Colon (tissue), 2 donors: Measurements from ENCODE around the gene KIDINS220.
"Not testable (repeated sequence)": the region's sequence is repeated elsewhere in the genome, so short reads cannot be mapped to it uniquely, and the experiment has no call there.

Source experiments
- FAIRE-seq: peaks from 2 replicates; lab custom pipeline; 2012; peaks lifted over from hg19 to GRCh38; lab: Jason Lieb, UNC
- donor health status: control.
- donor health status: control.

Gene KIDINS220

DNA sequence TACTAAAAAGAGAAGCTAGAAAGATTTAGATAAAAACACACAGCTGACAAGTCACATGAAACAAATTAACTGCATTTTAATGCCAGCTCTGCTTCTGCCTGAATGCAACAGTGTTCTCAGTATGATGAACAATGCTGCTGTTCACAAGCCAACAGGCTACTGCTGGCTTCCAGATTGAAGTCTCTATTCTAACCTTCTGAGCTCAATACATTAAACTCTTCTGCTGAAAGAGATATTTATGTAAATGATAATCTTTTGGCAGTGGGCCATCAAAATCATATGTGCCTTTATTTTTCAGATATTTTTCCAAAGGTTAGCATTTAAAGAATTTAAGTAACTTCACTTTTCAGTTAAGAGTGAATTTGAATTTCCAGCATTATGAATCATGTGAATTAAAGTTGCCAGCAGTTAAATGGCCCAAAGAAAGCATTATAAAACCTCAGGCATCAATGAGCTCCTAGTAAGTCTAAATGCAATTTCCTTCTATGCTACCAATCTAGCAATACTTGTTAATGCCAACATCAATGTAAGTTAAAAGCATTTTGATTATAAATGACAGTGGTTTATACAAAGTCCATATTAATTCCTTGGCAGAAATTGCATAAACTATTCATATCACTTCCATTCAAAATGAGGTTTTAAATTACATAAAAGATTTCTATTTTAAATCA lies 83.2 kb downstream of the KIDINS220 start:
- FAIRE-seq: no peak

DNA sequence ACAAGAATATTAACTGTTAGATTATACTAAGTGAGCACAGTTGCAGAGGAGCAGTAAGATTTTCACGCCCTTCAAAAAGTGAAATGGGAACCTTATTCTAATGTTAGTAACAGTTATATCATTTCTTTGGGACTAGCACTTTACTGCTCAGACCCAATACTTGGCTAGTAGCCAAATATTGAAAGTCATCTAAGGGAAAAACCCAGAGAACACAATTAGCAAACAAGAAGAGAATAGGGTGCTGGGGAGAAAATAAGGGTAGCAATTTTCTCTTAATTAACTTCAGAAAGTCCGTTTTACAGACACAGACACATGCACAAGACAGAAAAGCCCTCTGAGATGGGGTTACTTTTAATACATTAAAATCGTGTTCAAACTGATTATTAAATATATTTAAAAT lies 83.8 kb downstream of the KIDINS220 start:
- FAIRE-seq: no peak

DNA sequence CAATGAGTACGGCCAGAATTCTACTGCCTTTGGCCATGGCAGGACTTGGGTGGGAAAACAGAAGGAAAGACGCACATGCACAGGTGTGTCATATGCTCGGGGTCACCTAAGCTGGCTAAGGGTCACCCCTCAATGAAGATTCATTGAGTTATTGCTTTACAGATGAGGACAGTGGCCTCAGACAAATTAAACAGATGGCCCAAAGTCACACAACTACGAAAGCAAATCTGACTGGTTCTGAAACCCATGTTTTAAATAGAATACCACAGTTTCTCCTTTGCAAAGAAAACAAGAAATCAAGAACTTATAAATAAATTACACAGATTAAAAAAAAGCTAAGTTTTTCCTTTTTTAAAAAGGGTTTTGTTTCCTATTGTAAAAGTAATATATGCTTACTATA lies 85.0 kb downstream of the KIDINS220 start:
- no peak for FAIRE-seq

DNA sequence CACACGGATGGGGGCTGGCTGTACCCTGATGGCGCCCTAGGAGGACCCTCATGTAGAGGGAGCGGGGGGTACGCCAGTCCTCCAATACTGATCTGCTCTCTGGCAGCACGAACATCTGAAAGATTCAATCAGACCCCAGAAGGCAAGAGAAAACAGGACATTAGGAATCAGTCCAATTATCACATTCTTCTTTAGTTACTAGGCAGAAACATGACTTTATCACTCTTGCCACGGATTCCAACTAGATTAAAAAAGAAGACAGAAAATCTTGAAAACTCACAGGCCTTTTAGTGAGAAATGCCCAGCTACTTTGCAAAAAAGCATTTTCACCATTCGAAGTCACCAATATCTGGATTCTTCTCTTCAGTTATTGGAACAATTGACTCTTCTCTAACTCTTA lies 87.2 kb downstream of the KIDINS220 start:
- FAIRE-seq: no peak

DNA sequence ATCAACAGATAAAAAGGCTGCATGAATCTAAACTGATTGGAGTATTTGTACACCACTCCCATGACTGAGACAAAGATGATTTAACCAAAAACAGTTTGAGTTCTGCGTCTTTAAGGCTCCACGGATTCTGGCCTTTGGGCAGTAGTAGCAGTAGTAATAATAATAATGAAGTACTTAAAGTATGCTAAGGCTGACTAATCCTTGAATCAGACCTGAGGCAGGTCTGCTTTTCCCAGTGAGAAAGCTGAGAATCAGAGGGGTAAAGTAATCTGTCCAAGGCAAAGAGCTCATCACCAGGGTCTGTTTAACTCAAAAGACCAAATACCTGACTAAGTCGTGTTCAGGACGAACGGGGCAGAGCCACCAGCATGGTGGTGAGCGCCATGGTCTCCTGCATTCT lies 94.2 kb downstream of the KIDINS220 start:
- no peak for FAIRE-seq

DNA sequence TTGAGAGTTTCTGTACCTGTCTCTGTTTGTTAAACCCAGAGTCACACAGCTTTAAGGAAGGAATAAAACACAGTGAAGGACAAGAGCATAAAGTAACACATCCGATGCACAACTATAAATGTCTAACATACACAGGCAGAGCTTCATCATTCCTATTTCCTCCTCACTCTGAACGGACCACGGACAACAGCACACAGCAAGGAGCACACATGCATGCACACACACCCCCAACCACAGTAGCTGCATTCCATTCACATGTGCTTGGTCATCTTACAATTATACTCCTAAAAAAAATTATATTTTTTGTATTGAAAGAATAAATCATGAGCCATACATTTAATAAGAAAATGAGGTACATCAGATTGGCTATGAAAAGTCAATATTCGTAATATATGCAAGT lies 97.3 kb downstream of the KIDINS220 start:
- no peak for FAIRE-seq

DNA sequence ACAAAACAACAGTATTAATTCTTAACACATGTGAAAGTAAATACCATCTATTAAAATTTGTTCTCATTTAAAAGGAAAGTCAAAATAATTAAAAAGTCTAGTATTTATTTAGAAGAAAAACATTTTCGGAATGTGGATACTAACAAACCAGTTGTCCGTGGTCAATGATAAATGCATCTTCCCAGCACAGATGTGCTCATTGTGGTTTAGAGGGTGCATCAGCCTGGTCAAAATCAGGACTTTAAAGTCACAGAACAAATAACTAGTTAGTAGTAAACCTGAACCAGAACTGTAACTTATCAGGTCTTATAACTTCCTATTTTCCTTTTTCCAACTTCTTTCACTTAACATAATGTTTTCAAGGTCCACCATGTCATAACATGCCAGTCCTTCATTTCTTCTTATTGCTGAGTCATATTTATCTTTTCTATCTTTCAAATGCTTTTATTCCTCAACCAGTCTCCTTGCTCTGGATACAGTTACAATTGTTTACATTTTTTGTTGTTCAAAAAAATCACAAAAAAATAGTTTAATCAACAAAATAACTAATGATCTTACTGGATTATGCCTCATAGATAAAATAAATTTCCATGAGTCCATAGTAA lies 99.7 kb downstream of the KIDINS220 start:
- no peak for FAIRE-seq

DNA sequence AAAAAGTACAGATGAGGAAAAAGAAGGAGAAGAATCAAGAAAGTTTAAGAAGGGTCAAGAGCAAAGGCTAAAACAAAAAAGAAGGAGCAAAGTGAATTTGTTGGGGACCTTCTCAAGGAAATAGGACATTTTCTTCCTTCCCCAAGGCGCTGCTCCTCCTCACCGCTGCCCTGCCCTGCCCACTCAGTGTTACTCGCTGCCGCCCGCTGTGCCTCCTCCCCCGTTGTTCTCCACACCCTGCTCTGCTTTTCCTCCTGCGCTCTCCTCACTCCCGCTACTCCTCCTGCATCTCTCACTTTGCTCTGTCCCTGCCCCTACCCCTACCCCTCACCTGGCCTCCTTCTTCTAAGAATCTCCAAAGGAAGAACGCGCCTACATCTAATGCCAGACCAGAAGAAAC lies 104.8 kb downstream of the KIDINS220 start:
- no peak for FAIRE-seq

DNA sequence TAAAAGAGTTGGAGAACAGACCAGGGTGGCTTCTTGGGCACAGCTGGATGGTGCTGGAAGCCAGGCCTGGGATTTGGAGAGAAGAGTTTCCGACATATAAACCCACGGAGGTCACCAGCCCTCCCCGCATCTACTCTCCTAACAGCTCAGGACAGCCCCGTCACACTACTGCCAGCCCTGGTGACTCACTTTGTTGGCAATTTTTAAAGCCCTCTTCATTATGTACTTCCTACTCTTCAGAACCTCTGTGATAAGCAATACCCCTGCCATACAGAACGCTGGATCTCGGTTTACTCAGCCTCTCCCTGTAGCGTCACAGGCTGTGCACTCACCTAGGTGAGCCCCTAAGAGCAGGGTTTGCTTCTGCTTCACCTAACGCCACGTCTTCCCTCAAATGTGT lies 107.5 kb downstream of the KIDINS220 start:
- FAIRE-seq: no peak

DNA sequence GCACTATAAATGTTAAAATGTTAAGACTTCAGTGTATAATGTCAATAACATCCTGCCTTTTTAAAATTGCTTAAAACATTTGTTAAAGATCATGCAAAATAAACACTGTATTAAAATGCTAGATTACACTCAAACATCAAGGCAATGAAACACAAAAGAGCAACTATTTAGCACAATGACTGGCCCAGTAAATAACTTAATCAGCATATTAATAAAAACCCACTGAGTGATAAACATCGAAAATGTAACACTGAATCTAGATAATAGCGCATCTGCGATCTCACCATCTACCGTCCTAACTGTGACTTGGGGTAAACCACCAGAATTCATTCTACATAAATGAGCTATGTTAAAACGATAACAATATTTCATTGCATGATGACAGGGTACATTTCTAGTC lies 108.3 kb downstream of the KIDINS220 start:
- not testable (repeated sequence) for FAIRE-seq

DNA sequence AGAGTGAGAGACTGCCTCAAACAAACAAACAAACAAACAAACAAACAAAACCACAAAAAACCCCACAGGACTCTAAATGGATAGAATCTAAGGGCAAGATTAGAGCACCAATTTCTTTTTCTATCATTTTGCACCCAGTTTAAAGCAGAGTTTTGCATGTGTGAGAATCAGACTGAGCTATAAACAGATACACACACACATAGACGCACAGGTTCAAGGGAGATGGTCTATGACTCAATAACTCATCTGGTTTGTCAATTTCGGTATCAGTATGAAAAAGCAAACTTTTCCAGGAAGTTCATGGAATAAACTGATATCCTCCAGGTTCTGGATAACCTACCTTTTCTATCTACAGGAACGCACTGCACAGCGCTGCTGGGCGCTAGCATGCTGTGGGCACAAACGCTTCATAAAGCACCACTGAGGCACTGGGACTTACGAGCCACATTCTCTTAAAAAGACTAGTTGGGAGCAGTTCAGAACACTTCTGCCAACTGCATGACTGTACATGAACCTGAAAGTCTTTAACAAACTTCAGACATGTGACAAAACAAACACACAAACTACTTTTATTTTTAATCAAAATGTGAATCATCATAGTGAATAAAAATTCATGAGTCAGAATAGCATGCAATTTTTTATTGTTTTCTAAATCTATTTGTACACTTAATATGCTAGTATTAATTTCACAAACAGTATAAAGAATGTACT lies 109.0 kb downstream of the KIDINS220 start:
- peak; percentile 47 for FAIRE-seq

DNA sequence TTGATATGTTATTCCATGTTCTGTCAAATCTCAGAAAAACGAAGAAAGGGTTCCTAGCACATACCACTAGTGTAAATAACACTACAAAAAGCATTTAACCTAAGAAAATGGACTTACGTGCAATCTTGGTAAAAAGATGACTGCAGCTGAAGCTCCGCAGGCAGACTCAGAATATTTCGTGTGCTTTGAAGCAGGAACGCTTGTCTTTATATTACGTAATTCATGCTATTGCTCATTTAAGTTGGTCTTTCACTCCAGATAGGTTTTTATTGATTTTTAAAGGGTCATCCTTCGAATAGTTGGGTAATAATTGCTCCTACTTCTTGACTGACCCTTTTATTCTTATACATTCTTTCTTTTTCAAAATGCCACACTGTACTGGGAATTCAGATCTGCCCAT lies 111.6 kb downstream of the KIDINS220 start:
- no peak for FAIRE-seq

DNA sequence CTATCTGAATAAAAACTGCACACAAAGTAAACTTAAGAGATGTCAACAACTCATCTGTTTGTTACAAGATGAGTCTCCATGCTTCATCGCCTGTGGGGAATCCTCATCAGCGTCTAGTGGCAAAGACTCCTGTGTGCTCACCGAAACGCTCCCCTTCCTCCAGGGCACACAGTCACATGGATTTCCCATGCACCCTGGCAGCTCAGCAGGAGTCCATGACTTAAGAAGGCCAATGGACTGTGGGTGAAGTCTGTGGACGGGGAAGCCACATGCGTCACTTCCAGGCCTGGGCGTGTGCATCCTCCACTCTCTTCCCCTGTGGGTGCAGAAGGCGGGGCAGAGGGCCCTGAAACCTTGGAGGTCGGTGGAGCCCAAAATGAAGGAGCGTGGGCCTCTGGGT lies 114.4 kb downstream of the KIDINS220 start:
- no peak for FAIRE-seq

DNA sequence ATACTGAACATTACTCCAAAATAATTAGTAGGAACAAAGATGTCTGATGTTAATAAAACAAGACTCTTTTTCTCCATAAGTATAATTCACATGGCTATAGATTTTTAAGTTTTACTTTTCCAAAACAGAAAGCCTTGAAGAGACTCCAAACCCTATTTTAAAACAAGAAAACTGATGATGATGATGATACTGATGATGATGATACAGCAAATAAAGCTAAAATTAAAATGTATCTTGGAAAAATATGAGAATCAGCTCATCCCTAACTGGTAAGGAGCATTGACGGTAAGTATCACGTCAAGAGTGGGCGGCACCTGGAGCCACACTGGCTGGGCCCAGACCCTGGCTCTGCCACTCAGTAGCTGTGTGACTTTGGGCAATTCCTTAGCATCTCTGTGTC lies 116.0 kb downstream of the KIDINS220 start:
- FAIRE-seq: no peak

DNA sequence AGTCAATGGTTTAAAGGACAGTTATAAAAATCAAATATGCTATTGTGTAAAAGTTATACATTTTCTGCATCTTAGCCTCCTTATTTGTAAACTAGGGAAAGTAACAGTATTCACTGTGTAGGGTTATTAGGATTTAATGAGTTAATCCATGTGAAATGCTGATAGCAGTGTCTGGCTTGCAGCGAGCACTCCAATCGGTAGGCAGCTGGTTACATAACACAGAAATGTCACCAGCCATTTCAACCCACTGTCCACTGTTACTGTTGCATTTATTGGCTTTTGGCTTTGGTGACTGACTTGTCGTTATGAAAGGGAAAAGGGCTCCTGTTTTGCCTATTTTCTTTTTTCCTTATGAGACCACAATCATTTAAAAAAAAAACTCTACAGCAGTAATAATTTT lies 116.7 kb downstream of the KIDINS220 start:
- FAIRE-seq: no peak

DNA sequence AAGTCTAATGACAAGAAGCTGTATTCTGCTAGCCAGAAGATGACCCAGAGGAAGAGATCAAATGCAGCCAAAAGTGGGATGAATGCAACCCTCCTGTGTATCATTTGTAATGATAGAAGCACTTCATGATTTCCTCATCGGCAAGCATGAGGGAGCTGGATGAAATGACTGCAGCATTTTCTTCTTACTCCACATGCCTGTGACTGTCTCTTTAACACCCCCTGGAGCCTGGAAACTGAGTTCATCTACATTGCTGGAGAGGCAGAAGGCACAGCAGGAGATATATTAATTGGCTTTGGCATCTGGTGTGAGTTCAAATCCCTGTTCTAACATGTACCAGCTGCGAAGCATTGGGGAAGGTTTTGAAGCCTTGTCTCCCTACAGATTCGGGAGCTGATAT lies 117.9 kb downstream of the KIDINS220 start:
- no peak for FAIRE-seq

DNA sequence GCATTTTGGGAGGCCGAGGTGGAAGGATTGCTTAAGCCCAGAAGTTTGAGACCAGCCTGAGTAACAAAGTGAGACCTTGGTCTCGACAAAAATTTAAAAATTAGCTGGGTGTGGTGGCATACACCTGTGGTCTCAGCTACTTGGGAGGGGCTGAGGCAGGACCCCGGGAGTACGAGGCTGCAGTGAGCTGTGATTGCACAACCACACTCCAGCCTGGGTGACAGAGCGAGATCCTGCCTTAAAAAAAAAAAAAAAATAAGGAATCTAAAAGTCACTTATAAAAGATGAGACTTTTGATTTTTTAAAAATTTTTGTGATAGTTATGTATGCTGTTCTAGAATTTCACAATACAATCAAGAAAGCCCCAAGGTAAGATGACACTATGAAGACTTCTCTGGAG lies 122.4 kb downstream of the KIDINS220 start:
- no peak for FAIRE-seq

DNA sequence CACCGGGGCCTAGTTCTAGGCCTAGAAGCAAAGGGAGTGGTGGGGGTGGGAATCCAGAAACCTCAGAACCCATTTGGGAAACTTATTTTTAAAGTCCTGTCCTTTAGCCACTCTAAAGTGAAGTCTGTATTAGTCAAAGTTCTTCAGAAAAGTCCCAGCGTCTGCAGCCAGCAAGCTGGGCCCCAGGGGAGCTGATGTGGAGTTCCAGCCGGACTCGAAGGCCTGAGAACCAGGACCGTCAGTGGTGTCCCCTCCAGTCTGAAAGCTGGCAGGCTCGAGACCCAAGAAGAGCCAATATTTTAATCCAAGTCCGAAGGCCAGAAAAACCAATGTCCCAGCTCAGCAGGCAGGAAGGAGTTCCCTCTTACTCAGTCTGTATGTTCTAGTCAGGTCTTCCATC lies 123.1 kb downstream of the KIDINS220 start:
- FAIRE-seq: no peak

DNA sequence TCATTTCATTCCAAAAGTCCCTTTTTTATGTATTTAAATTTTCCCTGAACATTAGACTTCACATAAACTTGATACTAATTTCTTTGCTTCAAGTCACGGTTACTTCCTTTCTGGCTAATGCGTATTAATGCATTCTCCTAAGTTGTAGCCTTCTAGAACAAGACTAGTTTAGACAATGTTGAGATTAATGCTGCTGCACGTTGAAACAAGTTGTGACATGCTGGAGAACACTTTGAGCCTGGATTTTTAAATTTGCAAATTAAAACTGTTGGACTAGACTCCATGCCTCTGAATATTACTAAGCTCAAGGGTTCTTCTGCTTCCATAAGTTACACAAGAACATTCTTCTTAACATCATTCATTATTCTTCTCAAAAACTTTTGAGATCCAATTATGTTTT lies 126.5 kb downstream of the KIDINS220 start:
- FAIRE-seq: no peak

DNA sequence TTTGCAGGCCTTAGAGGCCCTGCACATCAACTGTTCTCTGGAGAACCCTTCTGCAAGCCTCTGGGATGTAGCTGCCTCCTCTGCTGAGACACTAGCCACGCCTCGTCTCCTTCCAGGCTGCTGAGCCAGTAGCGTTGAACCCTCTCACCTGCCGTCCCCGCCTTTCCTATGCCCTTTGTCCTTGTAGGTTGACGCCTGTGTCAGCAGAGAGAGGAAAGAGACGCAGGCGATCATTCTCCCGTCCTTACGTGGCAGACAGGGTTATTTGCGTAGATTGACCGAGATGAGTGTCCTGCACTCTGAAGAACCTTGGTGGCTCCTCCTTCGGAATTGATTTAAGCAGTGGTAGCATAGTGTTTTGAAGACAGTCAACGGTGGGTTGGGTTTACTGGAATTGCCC lies 127.8 kb downstream of the KIDINS220 start:
- FAIRE-seq: no peak

DNA sequence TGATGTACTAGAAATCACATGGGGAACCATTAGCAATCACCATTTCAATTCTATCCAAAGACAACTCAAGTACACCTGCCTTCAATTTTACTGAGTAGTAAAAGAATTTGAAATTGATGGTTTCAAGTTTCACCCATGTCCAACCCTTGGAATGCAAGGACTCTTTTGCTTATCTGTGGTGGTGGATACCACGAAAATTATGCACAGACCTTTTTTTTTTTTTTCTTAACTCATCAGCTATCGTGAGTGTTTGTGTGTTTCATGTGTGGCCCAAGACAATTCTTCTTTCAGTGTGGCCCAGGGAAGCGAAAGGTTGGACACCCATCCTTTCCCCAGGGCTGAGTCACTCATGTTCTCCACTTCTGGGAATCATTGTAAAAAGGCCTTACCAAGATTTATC lies 132.5 kb downstream of the KIDINS220 start:
- FAIRE-seq: no peak

DNA sequence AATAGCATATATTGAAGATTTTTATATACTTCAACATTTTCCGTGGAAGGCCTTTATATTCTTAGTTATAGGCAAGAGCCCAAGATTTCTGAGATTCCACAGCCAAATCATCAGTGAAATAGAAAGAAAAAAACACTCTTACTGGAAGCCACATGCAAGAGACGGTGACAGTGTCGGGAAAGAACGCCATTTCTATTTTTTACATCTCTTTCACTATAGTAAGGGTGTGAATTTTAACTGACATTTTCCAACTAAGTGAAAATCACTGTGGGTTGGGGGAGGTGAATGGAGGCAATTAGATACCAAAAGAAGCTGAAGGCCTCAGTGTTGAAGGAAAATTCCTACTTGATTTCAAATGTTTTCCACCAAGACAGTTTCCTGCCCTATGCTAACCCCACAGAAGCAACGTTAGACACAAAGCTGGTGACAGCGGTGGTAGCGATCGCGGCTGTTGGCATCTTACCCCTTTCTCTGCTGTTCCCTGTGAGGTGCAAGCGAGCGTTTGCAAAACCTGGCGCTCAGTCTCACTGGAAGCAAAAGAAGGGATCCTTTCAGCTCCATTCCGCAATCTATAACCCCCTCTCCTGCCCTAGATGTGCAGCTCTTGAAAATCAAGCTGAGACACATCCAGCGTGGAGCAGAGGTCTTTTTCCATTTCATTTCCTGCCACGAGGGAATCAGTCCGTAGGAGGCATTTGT lies 135.6 kb downstream of the KIDINS220 start:
- FAIRE-seq: no peak

DNA sequence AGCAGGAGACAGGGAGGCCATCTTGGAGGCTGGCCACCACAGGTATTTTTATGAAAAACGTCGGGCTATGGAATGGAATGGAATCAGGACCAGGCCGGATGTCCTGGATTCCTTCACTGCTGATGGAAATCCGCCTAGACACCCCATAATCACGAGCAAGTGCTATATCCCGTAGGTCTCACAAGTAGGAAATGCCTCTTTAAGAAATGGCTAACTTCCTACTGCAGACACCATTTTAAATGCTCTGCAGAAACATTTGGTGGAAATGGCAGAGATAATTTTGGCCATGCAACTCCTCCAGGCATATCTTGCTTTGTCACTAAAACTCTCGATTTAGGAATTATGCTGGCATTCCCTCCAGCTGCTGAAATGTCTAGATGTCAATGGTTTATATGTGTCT lies 137.6 kb downstream of the KIDINS220 start:
- FAIRE-seq: no peak
